ENCODE data around the gene SRRM5.
A peak's percentile ranks its signal among the peaks of the same experiment; 100 is the strongest.
"Not testable (repeated sequence)": the region's sequence is repeated elsewhere in the genome, so short reads cannot be mapped to it uniquely, and the experiment has no call there.

SRRM5 gene, protein sequence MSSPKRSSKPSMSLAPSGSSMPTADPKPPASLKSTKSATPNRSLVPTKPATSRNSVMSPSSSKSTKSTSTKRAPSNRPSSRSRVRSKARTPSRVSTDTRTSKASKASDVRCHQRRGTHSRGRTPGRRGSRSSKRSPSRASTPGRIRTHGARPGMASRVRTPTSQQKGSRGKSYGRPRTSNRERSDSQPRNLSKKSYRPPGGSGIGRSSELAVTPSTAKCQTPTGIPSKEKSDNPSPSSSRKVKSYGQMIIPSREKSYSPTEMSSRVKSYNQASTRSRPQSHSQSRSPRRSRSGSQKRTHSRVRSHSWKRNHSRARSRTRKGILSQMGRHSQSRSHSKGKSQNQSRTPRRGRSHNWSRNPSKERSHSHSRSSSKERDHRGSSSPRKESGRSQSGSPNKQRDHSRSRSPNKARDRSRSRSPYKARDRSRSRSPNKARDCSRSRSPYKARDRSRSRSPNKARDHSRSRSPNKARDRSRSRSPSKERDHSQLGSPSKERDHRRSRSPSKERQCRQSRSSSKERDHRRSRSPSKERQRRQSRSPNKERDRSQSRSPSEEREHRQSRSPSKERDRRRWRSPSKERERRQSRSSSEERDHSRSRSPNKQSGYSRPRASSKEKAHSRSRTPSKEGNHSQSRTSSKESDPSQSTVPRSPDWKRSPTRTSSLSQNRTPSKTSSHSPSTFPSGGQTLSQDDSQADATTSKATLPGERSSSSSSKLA

DNA sequence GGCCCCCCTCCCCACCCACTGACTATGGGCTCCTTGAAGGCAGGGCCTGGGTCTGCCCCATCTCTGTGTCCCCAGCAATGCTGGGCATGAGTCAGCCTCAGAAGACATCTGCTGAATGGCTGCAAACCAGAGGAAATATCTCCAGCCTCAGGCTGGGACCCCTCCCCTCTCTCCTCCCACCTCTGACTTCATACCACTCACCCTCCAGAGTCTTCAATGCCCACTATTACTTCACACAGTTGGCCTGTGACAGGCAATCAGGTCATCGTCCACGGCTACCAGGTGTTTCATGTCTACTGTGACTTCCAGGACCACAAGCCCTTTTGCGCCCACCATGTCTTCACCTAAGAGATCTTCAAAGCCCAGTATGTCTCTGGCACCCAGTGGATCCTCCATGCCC, at the start of gene SRRM5:
TSS of gene SRRM5 (plus strand) at position 301 of the 400 bp plus-strand sequence. CDS start at position 335, 34 bp downstream.
- no peak for DNase-seq

DNA sequence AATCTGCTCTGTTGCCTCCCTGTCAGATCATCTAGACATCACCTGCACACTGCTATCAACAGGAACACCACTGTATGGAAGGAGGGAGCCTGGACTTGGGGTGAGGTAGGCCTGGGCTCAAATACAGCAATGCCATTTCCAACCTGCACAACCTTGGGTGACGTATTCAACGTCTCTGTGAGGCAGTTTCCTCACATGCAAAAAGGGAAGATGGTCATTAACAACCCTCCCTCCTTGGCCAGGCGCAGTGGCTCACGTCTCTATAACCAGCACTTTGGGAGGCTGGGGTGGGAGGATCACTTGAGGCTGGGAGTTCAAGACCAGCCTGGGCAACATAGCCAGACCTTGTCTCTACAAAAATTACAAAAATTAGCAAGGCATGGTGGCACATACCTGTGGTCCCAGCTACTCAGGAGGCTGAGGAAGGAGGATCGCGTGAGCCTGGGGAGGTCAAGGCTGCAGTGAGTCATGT, 49.6 kb upstream of the SRRM5 start:
- no peak for DNase-seq

DNA sequence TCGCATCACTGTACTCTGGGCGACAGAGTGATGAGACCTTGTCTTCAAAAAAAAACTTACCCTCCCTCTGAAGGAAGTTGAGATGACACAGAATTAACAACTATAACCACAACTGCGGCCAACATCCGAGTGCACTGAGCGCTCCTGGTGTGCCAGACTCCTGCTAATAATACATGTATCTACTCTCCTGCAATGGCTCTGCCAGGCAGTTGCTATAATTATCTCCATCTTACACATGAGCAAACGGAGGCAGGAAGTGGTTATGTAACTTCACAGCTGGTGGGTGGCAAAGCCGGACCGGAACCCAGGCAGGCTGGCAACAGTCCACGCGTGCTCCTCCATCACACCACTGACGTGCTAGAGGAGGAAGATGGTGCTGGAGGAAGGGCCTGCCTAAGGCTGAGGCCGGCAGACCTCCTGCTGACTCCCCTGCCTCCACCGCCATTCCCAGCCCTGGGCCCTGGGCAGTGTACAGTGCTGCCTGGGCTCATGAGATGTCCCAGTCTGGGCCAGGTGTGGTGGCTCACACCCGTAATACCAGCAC, 49.1 kb upstream of the SRRM5 start:
- no peak for DNase-seq

DNA sequence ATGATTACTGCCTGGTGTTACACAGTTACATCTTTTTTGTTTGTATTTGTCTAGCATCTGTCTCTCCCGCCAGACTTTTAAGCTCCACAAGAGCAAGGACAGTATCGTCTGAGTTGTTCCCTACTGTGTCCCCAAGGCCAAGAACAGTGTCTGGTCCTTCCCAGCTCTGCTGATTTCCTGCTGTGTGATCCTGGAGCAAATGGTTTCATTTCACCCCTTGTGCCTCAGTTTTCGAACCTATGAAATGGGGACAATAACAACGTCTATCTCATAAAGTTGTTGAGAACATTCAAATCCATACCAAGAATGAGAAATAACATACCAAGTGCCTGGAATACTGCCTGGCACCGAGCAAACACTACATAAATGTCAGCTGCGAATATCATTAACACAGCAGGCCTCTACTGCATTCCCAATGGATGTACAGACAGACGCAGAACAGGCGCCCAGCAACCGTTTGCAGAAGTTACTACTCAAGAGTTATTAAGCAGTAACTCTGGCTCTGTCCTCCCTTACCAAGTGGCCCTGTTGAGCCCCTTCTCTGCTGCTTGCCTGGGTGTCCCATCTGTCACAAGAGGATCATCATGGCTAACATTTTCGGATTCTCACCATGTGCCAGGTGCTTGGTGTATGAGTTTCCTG, 48.0 kb upstream of the SRRM5 start:
- DNase-seq = no peak

DNA sequence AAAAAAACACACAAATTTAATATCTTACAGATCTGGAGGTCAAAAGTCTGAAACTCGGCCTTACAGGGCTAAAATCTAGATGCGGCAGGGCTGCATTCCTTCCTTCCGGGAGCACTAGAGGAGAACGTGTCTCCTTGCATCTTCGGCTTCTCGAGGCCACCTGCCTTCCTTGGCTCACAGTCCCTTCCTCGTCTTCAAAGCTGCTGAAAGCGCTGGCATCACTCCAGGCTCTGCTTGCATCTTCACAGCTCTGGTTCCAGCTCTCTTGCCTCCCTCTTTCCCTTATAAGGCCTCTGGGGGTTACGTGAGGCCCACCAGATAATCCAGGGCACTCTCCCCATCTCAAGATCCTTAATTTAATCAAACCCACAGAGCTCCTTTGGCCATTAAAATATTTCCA, 47.1 kb upstream of the SRRM5 start:
- no peak for DNase-seq

DNA sequence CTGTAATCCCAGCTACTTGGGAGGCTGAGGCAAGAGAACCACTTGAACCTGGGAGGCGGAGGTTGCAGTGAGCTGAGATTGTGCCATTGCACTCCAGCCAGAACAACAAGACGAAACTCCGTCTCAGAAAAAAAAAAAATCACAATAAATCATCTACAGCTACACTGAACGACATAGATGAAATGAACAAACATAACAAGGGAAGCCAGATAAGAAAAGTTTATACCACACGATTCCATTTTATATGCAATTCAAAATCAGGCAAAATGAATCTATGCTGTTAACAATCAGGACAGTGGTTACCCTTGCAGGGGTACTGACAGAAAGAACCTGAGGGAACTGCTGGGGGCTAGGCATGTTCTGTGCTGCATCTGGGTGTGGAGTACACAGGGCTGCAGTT, 42.2 kb upstream of the SRRM5 start:
- DNase-seq = no peak

DNA sequence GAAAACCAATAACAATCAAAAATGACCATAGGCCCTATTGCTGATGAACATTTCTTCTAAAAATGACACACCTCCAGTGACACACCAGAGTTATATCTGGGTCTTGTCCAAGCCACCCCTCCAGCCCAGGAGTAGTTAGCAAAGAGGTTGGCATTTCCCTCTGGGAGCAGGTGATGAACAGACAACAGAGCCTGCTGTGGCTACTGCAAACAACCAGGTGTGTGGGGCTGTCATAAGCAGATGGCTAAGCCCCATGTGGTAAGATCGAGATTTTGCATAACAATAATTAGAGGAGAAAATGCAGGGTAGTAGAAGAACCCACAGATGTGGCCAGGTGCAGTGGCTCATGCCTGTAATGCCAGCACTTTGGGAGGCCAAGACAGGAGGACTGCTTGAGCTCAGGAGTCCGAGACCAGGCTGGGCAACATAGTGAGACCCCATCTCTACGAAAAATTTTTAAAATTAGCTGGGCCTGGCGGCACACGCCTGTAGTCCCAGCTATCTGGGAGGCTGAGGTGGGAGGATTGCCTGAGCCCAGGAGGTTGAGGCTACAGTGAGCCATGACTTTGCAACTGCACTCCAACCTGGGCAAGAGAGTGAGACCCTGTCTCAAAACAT, 41.6 kb upstream of the SRRM5 start:
- DNase-seq = peak; percentile 16

DNA sequence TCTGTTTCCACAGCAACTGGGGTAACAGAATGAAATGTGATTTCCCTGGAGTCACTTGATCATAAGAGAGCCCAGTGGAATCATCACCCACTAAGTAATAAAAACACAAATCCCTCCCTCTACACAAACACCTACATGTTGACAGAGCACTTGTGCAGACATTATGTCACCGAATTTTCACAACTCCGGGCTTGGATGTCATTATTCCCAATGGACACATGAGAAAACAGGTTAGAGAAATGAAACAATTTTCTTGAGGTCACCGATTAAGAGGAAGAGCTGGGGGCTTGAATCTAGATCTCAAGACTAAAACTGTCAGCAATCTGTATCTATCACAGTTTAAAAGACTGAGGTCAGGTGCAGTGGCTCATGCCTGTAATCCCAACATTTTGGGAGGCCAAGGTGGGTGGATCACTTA, 39.7 kb upstream of the SRRM5 start:
- peak; percentile 22 for DNase-seq

DNA sequence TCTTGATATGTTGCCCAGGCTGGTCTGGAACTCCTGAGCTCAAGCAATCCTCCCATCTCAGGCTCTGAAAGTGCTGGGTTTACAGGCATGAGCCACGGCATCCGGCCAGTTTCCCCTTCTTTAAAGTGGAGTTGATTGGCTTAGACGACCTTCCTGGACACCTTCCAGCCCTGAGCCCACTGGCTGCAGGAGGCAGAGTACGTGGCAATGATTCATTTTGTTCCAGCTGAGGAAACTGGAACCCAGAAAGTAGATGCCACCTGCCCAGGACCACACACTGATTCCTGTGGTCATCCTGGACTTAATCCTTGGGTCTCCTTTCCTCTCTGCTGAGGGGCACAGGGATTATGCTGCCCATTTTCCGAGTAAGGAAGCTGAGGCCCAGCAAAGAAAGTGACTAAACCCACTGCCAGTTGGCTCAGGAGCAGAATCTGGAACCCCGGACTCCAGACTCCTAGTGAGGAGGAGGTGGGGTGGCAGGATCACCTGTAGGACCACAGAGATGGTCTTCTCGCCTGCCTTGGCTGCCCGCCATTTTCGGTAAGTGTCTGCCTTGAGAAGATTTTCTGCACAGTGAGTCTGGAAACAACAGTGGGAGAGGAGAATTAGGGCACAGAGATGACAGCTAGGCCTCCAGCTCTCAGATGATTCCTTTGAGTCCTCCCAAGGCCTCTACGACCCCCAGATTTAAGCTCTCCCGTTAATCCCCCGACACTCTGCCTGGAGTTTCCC, 37.3 kb upstream of the SRRM5 start:
- no peak for DNase-seq

DNA sequence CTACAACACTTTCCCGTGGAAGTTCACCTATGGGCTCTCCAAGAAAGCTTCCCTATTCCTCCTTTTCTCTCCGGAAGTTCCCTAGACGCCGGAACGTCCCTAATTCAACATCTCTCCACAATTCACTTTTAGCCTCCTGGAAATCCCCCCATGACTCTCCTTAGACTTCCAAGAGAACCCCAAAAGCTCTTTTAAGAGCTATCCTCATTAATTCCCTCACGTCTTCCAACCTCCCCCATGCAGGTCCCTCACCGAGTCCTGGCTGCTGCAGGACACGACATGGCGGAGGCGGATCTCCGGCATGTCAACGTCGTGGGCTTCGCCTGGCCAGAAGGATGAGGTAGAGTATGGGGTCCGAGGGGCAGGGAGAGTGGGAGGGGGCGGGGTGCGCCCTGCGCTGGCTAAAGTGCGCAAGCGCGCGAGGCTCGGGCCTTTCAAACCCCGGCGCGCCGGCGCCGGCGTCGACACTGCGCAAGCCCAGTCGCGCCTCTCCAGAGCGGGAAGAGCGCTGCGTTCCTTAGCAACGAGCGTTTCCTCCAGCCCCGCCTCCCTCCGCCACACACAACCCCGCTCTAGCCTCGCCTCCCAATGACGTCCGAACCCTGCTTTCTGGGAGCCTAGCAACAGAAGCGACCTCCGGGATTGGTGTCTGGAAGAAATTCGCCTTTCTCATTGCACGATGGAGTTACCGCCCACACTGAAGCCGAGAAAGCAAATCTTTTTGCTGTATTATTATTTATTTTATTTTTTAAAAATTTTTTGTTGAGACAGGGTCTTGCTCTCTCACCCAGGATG, 36.5 kb upstream of the SRRM5 start, which contains the start of the genes PINLYP and XRCC1:
TSS of gene PINLYP (plus strand) at position 646 of the 795 bp plus-strand sequence. CDS start 1,391 bp downstream, outside the sequence.
TSS of gene XRCC1 (minus strand) at position 372 of the 795 bp plus-strand sequence. CDS start at position 303, 69 bp downstream.
- peak; percentile 94 for DNase-seq

DNA sequence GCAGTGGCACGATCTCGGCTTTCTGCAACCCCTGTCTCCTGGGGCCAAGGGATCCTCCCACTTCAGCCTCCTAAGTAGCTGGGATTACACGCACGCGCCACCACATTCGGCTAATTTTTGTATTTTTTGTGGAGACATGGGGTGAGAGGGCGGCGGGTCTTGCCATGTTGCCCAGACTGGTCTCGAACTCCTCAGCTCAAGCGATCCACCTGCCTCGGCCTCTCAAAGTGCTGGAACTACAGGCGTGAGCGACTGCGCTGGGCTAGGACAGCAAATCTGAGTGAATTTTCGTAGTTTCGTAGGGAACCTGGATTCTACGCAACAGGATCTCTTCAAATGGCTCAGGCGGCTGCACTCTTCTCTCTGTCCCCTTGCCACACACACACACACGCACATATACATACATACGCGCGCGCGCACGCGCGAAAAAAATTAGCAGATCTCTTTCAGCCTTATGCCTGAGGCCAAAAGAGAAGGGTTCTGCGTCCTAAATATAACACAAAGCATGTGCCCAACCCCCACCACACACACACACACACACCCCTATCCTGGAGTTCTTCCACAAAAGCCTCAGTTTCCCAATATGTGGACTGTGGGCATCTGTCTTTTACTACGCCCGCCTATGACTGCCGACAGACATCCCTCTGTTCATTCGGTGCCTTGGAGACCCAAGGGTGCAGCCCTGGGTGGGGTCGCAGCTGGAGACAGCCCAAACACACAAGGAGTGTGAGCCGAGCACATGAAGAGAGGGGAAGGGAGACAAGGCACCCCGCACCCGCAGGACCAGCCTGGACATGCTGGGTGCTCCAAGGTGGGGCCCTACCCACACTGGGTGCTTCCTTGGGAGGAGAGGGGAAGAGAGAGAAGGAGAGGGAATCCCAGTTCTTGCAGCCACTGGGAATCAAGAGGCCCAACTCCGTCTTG, 35.7 kb upstream of the SRRM5 start:
- DNase-seq = peak; percentile 57

DNA sequence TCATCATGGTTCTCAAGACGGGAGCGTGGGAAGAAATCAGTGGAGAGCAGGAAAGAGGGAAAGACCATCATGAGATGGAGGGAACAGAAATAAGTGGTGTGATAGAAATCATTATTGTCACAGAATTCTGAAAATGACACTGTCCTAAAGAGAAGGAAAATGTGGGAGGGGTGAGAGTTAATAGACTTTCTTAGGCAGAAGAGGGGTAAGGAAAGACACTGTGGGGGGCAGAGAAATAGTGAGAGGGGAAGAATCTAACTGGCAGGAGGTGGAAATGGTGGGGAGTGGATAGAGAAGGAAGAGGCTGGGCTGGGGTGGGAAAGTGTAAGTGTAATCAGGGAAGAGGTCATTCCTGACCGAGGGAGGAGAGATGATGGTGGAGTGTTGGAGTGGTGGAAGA, 33.1 kb upstream of the SRRM5 start:
- no peak for DNase-seq

DNA sequence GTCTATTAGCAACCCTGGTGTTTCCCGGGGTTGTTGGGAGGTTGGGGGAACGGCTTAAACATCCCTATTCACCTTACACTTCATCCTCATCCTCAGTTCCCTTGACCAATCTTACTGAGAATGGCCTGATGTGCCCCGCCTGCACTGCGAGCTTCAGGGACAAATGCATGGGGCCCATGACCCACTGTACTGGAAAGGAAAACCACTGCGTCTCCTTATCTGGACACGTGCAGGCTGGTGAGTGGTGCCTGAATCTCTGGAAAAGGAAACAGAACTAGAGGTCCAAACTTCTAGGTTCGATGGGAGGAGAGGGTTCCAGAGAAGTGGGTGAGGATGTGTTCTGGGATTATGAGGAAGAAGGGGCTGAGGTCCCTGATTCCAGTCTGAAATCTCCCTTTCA, 30.4 kb upstream of the SRRM5 start:
- no peak for DNase-seq

DNA sequence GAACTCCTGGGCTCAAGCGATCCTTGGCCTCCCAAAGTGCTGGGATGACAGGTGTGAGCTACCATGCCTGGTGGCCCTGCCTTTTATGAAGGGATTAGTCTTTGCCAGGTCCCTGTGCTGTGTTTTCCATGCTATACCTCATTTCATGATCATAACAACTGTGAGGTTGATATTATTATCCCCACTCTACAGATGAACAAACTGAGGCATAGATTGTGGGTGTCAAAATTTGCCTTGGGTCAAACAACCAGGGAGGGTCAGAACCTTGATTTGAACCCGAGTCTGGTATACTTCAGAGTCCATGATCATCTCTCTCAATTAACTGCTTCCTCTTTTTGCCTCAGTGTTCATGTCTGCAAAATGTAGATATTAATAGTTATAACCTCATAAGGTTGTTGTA, 29.4 kb upstream of the SRRM5 start:
- no peak for DNase-seq

DNA sequence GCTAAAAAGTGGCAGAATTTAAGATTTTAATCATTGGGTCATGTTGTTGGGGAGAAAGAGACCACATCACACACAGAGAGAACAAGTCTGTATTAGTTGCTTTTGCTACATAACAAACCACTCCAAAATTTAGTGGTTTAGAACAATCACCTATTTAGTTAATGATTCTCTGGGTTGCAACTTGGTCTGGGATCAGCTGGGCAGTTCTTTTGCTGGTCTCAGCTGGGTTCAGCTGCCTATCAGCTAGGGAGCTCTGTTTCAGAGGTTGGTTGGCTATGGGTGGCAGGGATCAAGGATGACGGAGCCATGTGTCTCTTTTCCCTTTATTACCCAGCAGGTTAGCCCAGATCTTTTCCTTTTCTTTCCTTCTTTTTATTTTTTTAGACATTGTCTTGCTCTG, 27.4 kb upstream of the SRRM5 start:
- no peak for DNase-seq

DNA sequence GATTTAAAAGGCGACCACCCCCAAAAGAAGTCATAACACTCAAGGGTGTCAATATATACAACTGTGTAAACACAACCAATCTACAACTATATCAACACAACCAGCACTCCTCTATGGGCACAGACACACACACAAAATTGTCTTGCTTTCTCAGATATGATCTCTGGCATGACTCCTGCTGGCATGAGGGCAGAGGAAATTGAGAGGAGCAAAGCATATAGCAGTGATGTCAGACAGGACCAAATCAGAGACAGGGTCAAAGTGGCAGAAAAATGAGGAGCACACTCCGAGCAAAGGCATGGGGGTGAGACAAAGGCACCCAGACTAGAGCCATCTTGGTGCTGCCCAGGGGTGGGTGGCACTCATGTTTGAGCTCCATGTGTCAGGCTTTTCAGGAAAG, 25.5 kb upstream of the SRRM5 start:
- no peak for DNase-seq

DNA sequence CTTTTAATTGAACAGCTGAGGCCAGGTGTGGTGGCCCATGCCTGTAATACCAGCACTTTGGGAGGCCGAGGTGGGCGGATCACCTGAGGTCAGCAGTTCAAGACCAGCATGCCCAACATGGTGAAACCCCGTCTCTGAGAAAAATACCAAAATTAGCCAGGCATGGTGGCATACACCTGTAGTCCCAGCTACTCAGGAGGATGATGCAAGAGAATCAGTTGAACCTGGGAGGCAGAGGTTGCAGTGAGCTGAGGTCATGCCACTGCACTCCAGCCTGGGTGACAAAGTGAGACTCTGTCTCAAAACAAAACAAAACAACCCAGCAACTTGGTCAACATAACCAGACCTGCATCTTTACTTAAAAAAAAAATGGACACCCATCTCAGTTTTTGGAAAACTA, 24.9 kb upstream of the SRRM5 start:
- DNase-seq = not testable (repeated sequence)

DNA sequence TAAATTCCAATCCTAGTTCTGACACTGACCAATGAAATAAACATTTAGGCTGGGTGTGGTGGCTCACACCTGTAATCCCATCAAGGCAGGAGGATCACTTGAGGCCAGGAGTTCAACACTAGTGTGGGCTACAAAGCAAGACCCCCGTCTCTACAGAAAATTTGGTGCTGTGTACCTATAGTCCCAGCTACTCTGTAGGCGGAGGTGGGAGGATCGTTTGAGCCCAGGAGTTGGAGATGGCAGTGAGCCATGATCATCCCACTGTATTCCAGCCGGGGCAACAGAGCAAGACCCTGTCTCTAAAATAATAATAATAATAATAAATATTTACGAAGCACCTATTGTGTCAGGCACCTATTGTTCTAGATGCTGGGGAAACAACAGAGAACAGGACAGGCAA, 22.6 kb upstream of the SRRM5 start:
- DNase-seq = no peak

DNA sequence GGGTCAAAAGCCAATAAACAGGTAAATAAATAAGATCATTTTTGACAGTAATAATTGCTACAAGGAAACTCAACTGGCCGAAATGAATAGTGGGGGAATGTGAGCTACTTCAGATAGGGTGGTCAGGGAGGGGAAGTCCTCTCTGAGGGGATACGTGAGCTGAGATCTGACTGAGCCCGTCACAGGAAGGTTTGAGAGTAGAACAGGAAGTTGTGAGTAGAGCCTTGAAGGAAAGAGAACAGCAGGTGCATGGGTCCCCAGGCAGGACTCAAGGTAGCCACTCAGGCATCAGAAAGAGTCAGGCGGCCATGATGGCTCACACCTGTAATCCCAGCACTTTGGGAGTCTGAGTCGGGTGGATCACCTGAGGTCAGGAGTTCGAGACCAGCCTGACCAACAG, 22.2 kb upstream of the SRRM5 start:
- no peak for DNase-seq
